H1 (cell line): ENCODE data around the gene FXR1. TPM values are rescaled to one million over a fixed set of nuclear protein-coding genes. Genes with fewer than 3 reads are reported as not detected.

Experiments
- CBX5 ChIP-seq: fragments of 300-800, 300-1000 bp; sonication (generic); IDR thresholded peaks from 2 replicates; pipeline ENCODE4 v1.7.1; 2016; ENCODE audit warnings: antibody characterized with exemption, low read length, low read depth
- CHD7 ChIP-seq: fragments of 300-600 bp; sonication (generic); IDR thresholded peaks from 2 replicates; pipeline ENCODE4 v1.7.1; 2012; ENCODE audit warnings: low read length, moderate library complexity, mild to moderate bottlenecking, inconsistent platforms; ENCODE audit not compliant: insufficient replicate concordance
- HDAC2 ChIP-seq, 2 experiments: fragments of 300-600 bp in 1 of 2; sonication (generic) in 1 of 2; IDR thresholded peaks; 2 replicates each; pipeline ENCODE4 v1.6.1; 2011 to 2012; ENCODE audit warnings: low read depth in 2 of 2, low read length in 2 of 2, mild to moderate bottlenecking in 2 of 2, moderate library complexity in 2 of 2, borderline replicate concordance in 1 of 2, inconsistent platforms in 1 of 2
- KDM5A ChIP-seq: fragments of 200-600 bp; IDR thresholded peaks from 2 replicates; pipeline ENCODE4 v1.7.1; 2012; ENCODE audit warnings: mild to moderate bottlenecking, low read length, inconsistent platforms, mixed read lengths
- PHF8 ChIP-seq: fragments of 200-600 bp; sonication (generic); conservative IDR thresholded peaks from 2 replicates; pipeline ENCODE4 v1.7.1; 2012; ENCODE audit warnings: low read depth, mild to moderate bottlenecking, inconsistent platforms, low read length, moderate library complexity
- SIN3A ChIP-seq, 2 experiments: IDR thresholded peaks in 1 of 2; conservative IDR thresholded peaks in 1 of 2; 2 replicates each; pipeline ENCODE4 v1.6.1; 2011 to 2012; ENCODE audit warnings: low read length in 2 of 2, improper control_type of control experiment in 1 of 2, low read depth in 1 of 2, mild to moderate bottlenecking in 1 of 2
- SIRT6 ChIP-seq: IDR thresholded peaks from one replicate; pipeline ENCODE4 v1.7.1; 2012; ENCODE audit warnings: low read length, inconsistent platforms
- polyA plus RNA-seq, 7 experiments: library from polyadenylated mRNA; depleted of rRNA in 3 of 7; stranded (reverse) in 5 of 7; unstranded in 2 of 7; fragments of >200 nt in 5 of 7; fragments of 200-250 nt in 2 of 7; gene quantifications; 1 replicate in 5 of 7; 2 replicates in 1 of 7; 4 replicates in 1 of 7; pipeline versions ENCODE4 v1.2.1 to v1.2.3, GENCODE V29; 2011 to 2013; ENCODE audit warnings: missing spikeins in 2 of 7, mixed read lengths in 2 of 7
- total RNA-seq: library from RNA; stranded (reverse); fragmentation: NEBNext Ultra II Directional; extraction: Animal tissue kit (Norgen Biotek cat#: 25700); gene quantifications from 2 replicates; pipeline ENCODE4 v1.2.1, GENCODE V29; 2021

The FXR1 gene
- total and polyA plus RNA-seq, 2 of the 8 experiments (the other 6 are each of a cell fraction or from before 2014, with no cell fraction given), result 108 to 283 TPM

GRCh38 chr3:180922242-180922641 lies 9.8 kb downstream of the FXR1 start (continued):
- TF ChIP-seq CHD7 (no peak), SIN3A (conservative IDR thresholded peaks at IDR 0.05 in 1 of 2, IDR thresholded peaks at IDR 0.05 in 1 of 2; ENCODE audit: low read depth in 1 of 2, low read length in 2 of 2) (no peak), KDM5A (no peak), CBX5 (no peak), SIRT6 (no peak), HDAC2 (IDR thresholded peaks at IDR 0.05; ENCODE audit: borderline replicate concordance in 1 of 2, low read depth in 2 of 2, low read length in 2 of 2) (no peak), PHF8 (no peak)
